ENCODE results near the gene TACO1. TPM values are rescaled to one million over a fixed set of nuclear protein-coding genes. Genes with fewer than 3 reads are reported as not detected.

TACO1 gene
- 10 to 100 TPM; 28.6 to 45.5 (median 41.5) TPM for total RNA-seq
- 10 to 100 TPM; 41.0 to 49.5 (median 48.7) TPM for polyA plus RNA-seq
- long read RNA-seq, donor 1, transcript TACO1-201 (5 exons, 1,469 nt) = major isoform, 14 of 14 reads
- long read RNA-seq, donor 1, partial matches to known transcripts = 0 of 14 reads
- long read RNA-seq, donor 1, other reads (novel, unspliced or antisense) = 0 of 14 reads
- long read RNA-seq, donor 2, transcript TACO1-201 (5 exons, 1,469 nt) = major isoform, 63 of 72 reads
- long read RNA-seq, donor 2, partial matches to known transcripts = 4 of 72 reads
- long read RNA-seq, donor 2, other reads (novel, unspliced or antisense) = 5 of 72 reads

DNA sequence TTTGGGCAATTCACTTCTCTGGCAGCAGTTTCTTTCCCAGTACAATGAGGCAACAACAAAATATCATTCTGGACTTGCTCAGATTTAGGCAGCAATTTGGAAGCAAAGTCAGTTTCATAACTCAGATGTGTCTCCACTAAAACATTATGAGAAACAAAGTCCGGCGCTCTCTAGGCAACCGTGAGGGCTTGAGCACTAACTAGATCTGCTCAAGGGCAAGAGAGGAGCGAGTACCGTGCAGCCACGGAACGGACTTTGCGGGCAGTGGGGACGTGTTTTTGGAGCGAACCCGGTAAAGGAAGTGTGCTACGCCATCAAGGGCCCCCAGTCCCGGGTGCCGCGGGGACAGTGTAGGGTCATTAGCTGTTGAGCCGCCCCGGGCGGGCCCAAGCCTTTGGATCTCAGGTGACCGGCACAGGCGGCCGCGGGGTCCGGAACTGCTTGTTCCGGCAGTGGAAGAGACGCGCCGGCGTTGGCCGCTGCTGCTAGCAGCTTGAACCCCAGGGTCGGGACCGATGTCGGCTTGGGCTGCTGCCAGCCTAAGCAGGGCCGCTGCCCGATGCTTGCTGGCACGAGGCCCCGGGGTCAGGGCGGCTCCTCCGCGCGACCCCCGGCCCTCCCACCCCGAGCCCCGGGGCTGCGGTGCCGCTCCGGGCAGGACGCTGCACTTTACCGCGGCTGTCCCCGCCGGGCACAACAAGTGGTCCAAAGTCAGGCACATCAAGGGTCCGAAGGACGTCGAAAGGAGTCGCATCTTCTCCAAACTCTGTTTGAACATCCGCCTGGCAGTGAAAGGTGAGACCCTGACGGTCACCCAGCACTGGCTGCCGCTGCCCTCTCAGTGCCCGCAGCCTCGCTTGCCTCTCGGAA is at the start of gene TACO1:
TSS of gene TACO1 (plus strand) at position 327 of the 870 bp plus-strand sequence. CDS start at position 516, 189 bp downstream.
- DNase-seq = peak; percentile 84 to 90
- intact Hi-C loops (cut with DNase I) = loop anchor here in 1 of 2 donors (5.0 kb wide), 1 partner anchor 154 kb away; the partner anchor contains the start of gene CYB561
- Histone ChIP-seq H3K36me3 (ENCODE audit: insufficient read depth in 1 of 2, low read depth in 1 of 2) (peaks cover 10 to 32% of the 10 kb centered on the region in 2 donors), H3K4me1 (peaks cover 10% of the 10 kb centered on the region), H3K27me3 (ENCODE audit: insufficient read depth in 3 of 3, low read length in 2 of 3) (no peaks in the 10 kb centered on the region), H3K4me3 (peak within 1 kb of the TSS; percentile 98), H3K27ac (peak within 1 kb of the TSS; percentile 94), H3K9me3 (no peaks in the 10 kb centered on the region)
- 0 to 1% (median 1%) methylated on average over 58 to 61 of the region's 61 CpGs for WGBS, 3 donors
- ATAC-seq = peak; percentile 96 to 97 (median 97)
- TF ChIP-seq, protein P1, sequence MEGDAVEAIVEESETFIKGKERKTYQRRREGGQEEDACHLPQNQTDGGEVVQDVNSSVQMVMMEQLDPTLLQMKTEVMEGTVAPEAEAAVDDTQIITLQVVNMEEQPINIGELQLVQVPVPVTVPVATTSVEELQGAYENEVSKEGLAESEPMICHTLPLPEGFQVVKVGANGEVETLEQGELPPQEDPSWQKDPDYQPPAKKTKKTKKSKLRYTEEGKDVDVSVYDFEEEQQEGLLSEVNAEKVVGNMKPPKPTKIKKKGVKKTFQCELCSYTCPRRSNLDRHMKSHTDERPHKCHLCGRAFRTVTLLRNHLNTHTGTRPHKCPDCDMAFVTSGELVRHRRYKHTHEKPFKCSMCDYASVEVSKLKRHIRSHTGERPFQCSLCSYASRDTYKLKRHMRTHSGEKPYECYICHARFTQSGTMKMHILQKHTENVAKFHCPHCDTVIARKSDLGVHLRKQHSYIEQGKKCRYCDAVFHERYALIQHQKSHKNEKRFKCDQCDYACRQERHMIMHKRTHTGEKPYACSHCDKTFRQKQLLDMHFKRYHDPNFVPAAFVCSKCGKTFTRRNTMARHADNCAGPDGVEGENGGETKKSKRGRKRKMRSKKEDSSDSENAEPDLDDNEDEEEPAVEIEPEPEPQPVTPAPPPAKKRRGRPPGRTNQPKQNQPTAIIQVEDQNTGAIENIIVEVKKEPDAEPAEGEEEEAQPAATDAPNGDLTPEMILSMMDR (IDR thresholded peaks at IDR 0.05) = no peak

DNA sequence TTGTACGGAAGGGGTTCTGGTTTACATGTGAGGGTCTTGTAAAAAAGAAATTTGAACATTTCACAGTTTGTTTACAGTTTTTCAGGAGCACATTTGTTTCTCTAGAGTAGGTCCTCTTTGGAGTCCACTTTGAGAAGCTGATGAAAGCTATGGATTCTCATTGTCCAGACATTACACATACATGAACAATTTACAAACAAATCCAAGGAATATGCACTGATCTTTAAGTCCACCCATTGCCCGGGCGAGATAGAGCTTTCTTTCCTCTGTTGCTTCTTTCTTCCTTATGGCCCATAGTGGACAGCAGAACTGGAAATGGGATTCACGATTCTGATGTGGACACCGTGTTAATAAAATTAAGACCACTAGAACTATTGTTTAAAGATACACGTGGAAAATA is 48.5 kb upstream of the TACO1 start:
- Histone ChIP-seq H3K9me3 (no peaks in the 10 kb centered on the region), H3K27me3 (ENCODE audit: insufficient read depth in 3 of 3, low read length in 2 of 3) (no peaks in the 10 kb centered on the region), H3K4me1 (peaks cover 49% of the 10 kb centered on the region), H3K4me3 (peak overlapping the region; percentile 94), H3K27ac (peak overlapping the region; percentile 27), H3K36me3 (ENCODE audit: insufficient read depth in 1 of 2, low read depth in 1 of 2) (no peaks in the 10 kb centered on the region)
- intact Hi-C loops (cut with DNase I) = loop anchor here in 1 of 2 donors (5.0 kb wide), 1 partner anchor 45 kb away; no protein-coding TSS in a partner anchor
- DNase-seq (no peak), ATAC-seq (no peak)
- TF ChIP-seq, protein P1 (IDR thresholded peaks at IDR 0.05) = no peak
- 37 to 51% (median 43%) methylated on average over 6 of the region's 6 CpGs for WGBS, 3 donors

DNA sequence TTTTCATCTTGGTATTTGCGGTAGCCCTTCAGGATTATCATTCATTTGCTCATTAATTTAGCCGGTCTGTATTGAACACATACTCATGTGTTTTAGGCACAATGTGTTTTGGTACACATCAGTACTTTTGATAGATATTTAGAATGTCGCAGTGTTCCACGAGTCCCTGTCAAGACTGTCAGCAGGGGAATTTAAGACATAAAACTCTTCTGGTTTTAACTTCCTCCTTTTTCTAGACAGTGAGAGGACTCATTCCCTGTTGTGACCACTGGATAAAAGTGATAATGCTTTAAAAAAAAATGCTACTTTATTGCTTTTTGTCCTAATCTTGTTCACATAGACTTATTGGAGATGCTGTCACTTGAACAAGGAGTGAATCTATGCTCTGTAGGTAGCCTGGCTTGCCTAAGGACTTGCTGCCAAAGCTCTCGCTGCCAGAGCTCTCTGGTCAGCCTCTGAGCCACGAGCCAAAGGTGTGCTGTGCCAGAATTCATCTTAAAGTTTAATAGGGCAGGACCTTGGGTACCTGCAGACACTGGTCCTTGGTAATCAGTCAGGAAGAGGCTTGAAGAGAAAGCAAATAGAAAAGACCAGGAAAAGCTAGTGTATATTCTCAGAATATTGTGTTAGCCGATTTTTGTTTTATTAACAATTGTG is 45.1 kb upstream of the TACO1 start:
- DNase-seq = no peak
- no peaks in the 10 kb centered on the region for H3K9me3 ChIP-seq
- 63 to 71% (median 66%) methylated on average over 7 of the region's 7 CpGs for WGBS, 3 donors
- intact Hi-C loops (cut with DNase I) = no loop called here
- H3K4me1 ChIP-seq = peaks cover 43% of the 10 kb centered on the region
- no peaks in the 10 kb centered on the region for H3K27me3 ChIP-seq (ENCODE audit: insufficient read depth in 3 of 3, low read length in 2 of 3)
- peak in 1 of 4 donors; percentile 46 for ATAC-seq
- TF ChIP-seq, protein P1 (IDR thresholded peaks at IDR 0.05) = no peak
- H3K27ac ChIP-seq = no peak overlapping the region
- H3K4me3 ChIP-seq = no peak overlapping the region
- no peaks in the 10 kb centered on the region for H3K36me3 ChIP-seq (ENCODE audit: insufficient read depth in 1 of 2, low read depth in 1 of 2)

DNA sequence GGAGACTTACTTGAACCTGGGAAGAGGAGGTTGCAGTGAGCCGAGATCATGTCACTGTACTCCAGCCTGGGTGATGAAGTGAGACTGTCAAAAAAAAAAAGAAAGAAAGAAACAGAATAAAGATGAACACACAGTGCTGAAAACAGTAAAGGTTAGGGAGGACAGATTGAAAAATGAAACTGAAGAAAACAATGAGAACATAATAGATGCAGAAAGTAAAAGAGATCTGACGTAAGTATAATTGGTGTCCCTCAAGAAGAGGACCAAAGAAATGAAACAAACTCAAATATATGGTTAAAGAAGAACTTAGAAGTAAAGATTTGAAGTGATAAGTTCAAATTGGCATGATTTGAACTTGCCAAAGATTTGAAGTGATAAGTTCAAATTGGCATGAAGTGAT is 43.3 kb upstream of the TACO1 start:
- TF ChIP-seq, protein P1 (IDR thresholded peaks at IDR 0.05) = no peak
- H3K36me3 ChIP-seq (ENCODE audit: insufficient read depth in 1 of 2, low read depth in 1 of 2) = no peaks in the 10 kb centered on the region
- 96 to 98% (median 96%) methylated on average over 2 of the region's 2 CpGs for WGBS, 3 donors
- ATAC-seq (no peak), DNase-seq (no peak)
- no peaks in the 10 kb centered on the region for H3K27me3 ChIP-seq (ENCODE audit: insufficient read depth in 3 of 3, low read length in 2 of 3)
- peaks cover 33% of the 10 kb centered on the region for H3K4me1 ChIP-seq
- H3K27ac ChIP-seq = no peak overlapping the region
- intact Hi-C loops (cut with DNase I) = no loop called here
- no peaks in the 10 kb centered on the region for H3K9me3 ChIP-seq
- no peak overlapping the region for H3K4me3 ChIP-seq
